Right lung (tissue), 5 donors: ENCODE measurements around the gene RAB21. TPM values are rescaled to one million over a fixed set of nuclear protein-coding genes. Genes with fewer than 3 reads are reported as not detected.
"Not testable (repeated sequence)": the region's sequence is repeated elsewhere in the genome, so short reads cannot be mapped to it uniquely, and the experiment has no call there.

ENCODE experiments used
- DNase-seq, 2 donors: peaks; one replicate each; pipeline ENCODE4 v3.0.0-alpha.2; 2013
- polyA plus RNA-seq, 5 donors: library from polyadenylated mRNA; unstranded; fragments of 120-200 nt; gene quantifications; one replicate each; pipeline versions ENCODE4 v1.2.1 to v1.2.3, GENCODE V29; 2013; ENCODE audit warnings: inconsistent platforms in 1 of 5, low replicate concordance in 1 of 5; ENCODE audit not compliant: insufficient read length in 5 of 5, insufficient read depth in 1 of 5

The RAB21 gene
- polyA plus RNA-seq, 5 donors = 41.9 to 55.3 (median 52.7) TPM

DNA sequence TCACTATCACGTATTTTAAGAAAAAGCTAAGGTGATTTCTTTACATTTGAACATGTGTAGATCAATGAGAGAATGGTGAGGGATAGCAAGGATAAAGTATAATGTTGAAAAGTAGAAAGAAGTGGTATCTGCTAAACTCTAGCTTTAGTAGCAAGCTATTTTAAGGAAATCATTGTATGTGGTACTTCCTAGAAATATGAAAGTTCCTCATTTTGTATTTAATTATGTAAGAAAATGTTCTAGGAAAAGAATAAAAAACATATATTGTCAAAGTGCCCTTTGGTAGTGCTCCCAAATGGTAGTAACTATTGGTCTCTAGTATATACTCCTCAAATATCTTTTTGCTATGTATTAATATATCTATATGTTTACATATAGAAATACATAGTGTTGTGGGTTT lies 35.7 kb downstream of the RAB21 start:
- no peak for DNase-seq

DNA sequence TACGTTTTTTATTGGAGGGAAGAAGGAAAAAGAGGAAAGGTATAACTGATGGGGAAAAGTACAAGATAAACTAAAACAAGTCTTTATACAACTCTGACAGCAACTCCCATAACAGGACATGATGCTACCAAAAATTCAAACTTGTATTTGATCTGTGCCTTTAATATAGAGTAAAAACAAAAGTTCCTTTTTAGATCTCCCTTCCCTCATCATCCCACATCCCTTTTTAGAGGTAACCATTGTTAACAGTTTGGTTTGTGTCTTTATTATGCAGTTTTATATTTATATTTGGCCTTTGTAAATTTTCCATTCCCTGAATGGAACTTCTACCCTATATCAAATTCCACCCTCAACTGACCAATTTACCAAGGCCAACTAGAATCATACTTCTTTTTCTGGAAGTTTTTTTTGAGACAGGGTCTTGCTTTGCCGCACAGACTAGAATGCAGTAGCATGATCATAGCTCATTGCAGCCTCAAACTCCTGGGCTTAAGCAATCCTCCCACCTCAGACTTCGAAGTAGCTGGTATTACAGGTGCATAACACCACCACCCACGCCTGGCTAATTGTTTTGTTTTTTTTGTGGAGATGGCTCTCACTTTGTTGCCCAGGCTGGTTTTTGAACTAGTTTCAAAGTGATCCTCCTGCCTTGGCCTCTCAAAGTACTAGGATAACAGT lies 36.9 kb downstream of the RAB21 start:
- DNase-seq = no peak

DNA sequence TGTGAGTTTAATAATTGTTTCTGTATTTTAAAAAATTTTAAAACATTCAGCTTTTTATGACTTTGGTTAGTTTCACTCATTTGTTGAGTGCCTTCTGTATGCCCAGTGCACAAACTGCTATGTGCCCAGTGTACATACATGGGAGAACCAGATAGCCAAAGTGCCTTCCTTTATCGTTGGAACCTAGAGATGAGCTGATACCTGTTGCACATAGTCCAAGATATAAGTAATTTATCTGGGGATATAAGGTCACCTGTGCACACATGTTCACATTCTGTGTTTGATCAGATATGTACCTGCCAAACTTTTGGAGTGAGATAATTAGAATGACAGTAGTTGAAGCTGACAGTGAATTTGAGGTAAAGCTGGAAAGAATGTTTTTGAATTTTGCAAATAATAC lies 37.9 kb downstream of the RAB21 start:
- no peak for DNase-seq

DNA sequence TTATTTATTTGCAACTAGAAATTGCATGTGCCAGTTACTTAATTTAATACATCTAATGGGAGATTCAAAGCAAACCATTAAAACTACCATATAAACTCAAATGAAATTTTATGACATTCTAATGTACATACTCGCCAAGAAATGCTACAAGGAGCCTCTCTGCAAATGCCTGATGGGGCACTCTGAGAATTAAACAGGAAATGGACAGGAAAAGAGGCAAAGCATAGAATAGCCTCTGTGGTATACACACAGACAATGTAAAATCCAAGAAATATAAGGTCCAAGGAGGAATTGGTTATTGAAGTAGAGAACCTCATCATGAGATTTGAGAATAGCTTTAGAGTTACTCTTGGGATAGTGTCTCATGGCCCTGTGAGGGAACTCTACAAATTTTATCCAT lies 41.2 kb downstream of the RAB21 start:
- DNase-seq = no peak

DNA sequence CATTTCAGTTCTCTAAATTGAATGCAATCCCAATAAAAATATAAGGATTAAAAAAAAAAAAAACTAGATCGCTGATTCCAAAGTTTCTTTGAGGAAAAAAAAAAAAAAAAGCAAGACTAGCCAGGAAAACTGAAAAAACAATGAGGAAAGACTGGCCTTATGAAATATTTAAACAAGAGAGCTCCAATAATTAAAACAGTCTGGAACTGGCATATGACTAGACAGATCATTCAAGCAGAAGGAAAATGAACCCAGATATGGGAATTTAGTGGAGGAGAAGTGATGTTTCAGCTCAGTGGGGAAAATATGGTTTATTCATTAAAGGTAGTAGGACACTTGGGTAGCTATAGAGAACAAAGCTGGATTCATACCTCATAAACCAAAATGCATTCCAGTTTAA lies 42.9 kb downstream of the RAB21 start:
- no peak for DNase-seq

DNA sequence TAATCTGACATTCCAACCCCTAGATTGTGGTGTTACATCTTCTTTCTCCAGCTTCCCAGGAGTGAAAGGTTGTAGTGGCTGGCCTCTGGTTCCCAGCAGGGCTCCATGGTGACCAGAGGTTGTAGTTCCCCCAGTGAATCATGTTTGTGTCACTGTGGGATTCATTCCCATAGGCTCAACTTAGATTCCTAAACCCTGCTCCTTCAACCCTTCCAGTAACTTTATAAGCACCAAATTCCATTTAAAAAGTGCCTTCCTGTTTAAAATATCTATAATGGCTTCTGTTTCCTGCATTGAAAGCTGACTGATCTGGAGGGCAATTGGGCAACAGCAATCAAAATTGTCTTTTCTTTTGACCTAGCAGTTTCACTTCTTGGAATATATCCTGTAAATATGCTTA lies 44.4 kb downstream of the RAB21 start:
- no peak for DNase-seq

DNA sequence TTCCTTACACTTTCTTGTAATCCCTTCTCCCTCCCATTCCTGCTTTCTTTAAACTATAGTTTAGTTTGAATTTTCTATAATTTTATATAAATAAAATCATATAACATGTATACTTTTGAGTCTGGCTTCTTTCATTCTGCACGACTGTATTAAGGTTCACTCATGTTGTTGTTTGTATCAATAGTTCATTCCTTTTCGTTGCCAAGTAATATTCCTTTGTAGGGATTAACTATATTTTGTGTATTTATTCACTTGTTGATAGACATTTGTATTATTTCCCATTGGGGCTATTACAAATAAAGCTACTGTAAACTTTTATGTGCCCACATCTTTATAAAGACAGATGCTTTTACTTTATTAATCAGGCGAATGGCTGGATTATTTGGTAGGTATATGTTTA lies 45.5 kb downstream of the RAB21 start:
- no peak for DNase-seq

DNA sequence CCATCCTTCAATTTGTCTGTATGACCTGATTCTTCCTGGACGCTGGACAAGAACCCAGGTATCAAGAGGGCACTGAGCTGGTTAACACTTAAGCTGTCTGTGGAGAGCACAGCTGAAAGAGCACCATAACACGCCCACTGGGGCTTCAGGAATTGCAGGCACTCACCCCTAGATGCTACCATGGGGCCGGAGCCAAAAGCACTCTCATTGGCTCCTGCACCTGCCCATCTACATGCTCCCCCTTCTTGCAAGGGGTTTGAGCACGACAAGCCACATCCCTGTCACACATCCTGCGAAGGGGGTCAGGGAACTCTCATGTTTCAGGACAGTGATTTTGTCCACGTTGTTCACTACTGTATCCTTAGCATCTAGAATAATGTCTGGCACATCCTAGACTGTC lies 49.8 kb downstream of the RAB21 start:
- no peak for DNase-seq

DNA sequence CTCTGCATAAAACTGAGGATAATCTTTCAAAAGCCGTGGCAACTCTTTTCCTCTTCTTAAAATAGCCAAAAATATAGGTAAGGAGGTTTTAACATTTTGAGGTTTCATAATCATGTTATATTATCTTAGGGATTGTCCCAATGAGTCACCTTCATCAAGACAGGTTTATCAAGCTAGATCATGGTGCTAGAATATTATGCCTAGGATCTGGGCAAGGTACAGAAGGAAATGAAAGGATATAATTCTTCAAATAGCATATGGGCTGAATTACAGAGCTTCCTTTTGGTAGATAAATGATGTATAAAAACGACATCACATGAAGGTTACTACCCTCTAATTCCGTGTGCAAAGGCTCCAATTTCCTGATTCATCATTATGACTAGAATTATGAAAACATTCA lies 56.3 kb downstream of the RAB21 start:
- DNase-seq = no peak

DNA sequence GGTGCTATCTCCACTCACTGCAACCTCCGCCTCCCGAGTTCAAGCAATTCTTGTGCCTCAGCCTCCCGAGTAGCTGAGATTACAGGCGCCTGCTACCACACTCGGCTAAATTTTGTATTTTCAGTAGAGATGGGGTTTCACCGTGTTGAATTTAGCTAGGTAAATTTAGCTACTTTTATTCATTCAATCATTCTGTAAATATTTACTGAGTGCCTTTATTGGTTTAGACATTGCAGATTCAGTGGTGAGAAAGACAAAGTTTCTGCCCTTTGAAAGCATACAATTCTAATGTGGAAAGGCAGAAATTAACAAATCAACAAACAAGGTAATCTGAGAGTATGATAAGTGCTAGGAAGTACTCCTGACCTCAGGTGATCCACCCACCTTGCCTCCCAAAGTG lies 60.6 kb downstream of the RAB21 start:
- DNase-seq = not testable (repeated sequence)

DNA sequence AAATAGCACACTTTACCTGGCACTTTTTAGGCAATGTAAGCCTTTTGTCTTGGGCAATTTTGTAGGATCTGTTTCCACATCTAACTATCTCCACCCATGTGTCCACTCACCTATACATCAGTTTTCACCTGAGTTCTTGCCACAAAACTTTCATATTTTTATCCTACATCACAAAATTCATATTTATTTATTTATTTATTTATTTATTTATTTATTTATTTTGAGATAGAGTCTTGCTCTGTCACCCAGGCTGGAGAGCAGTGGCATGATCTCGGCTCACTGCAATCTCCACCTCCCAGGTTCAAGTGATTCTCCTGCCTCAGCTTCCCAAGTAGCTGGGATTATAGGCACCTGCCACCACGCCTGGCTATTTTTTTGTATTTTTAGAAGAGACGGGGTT lies 67.4 kb downstream of the RAB21 start:
- DNase-seq = not testable (repeated sequence)

DNA sequence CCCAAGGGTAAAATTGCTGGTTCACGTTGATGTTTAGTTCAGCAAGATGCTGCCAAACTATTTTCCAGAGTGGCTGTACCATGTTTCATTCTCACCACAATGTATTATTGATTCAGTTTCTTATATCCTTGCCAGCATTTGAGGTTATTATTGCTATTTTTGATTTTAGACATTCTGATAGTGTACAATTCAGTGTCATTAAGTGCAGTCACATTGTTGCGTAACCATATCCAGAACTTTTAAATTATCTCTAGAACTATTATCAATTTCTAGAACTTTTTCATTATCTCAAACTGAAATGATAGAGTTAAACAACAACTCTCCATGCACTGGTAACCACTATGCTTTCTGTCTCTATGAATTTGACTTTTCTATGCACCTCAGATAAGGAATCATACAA lies 74.2 kb downstream of the RAB21 start:
- DNase-seq = no peak

DNA sequence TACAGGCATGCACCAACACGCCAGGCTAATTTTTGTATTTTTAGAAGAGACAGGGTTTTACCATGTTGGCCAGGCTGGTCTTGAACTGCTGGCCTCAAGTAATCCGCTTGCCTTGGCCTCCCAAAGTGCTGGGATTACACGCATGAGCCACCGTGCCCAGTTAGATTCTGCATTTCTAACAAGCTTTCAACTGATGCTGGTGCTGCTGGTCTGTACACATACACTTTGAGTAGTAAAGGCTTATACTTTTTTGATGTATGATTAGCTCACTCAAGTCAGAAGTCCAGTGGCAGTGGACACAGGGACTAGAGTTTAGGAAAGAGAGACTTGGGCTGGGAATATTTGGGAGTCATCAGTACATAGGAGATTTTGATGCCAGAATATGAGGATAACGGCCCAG lies 82.7 kb downstream of the RAB21 start:
- no peak for DNase-seq

DNA sequence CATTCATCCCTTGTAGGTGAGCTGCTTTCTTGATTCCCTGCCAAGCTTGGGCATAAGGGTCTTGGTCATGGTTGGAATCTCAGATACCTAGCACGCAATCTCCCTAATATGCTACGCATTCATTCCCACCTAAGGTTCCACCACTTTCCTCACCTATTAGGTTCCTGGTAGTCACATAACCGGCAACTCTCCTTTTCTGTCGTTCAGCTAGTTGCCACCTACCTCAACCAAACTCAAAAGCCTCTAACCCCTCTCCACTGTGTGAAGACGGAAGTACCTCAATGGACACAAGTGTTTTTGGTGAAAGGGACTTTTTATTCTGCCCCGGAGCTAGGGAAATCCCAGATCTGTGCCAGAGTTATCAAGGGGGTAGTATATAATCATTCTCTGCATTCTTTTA lies 83.6 kb downstream of the RAB21 start:
- no peak for DNase-seq

DNA sequence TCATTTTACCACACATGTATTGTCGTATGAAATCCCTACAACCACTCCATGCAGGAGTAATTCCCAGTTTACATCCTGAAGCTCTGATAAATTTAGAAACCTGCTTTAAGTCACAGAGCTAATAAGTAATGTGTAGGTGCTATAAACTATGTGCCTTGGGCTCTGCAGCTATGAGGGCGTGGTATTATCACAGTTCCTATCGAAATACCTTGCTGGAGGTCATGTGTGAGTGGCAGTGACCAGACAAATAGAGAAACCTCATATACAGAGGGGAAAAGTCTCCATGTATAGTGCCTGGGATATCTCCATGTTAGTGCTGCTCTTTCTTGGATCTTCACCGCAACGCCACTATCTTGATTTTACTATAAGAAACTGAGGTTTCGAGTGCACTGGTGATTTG lies 84.0 kb downstream of the RAB21 start:
- DNase-seq = no peak

DNA sequence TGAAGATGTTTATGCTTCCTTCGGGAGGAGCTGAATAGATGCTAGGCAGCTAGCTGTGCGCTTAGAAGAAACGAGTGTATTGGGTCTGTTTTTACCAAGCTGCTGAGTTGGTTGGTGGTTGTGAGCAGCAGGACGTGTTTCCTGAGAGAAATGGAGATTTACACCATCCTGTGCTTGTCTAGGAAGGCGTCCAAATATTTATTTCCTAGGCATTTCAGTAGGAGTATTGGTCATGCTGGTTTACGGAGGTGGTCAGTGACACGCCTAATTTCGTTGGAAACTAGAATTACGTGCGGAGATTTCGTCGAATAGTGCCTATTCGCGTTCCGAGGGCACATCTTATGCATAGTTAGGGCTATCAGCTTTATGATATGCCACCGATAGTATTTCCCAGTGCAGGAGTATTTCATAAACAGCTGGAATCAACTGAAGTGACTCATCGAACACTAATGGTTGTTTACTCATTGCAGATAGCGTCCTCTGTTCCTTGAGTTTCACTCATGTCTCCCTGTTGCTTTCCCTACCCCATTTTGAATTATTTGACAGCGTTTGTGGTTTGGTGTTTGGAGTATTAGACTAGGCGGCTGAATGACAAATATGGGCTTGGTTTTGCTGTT lies 85.7 kb downstream of the RAB21 start:
- DNase-seq = no peak

DNA sequence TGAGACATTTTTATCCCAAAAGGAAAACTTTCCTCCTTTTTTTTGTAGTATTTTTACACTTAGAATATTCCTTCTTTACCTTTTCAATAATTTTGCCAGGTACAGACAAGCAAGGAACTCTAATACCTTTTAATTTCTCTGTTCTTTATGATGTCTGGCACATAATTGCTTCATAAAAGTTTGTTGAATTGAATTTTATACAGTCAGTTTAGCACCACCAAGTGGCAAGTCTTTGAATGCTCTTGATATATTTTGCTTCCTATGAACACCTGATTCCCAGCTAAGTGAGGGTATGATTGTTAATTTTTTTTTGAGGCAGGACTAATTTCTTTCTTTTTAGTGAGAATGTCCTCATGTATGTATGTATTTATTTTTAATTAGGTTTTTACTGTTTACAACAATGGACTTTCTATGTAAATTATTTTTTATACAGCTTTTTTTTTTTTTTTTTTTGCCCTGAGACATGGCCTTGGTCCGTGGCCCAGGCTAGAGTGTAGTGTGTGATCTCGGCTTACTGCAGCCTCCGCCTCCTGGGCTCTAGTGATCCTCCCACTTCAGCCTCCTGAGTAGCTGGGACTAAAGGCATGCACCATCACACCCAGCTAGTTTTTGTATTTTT lies 91.8 kb downstream of the RAB21 start:
- no peak for DNase-seq

DNA sequence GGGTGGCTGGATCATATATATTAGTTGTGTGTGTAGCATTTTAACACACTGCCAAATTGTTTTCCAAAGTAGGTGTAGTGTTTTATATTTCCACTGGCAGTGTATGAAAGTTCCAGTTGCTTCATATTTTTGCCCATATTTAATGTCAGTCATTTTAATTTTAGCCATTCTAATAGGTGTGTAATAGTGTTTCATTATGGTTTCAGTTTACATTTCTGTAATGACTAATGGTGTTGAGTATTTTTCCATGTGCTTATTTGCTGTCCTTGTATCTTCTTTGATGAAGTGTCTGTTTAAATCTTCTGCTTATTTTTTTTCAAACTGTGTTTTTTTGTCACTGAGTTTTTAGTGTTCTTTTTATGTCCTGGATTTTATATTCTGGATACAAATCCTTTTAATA lies 93.5 kb downstream of the RAB21 start:
- DNase-seq = no peak

DNA sequence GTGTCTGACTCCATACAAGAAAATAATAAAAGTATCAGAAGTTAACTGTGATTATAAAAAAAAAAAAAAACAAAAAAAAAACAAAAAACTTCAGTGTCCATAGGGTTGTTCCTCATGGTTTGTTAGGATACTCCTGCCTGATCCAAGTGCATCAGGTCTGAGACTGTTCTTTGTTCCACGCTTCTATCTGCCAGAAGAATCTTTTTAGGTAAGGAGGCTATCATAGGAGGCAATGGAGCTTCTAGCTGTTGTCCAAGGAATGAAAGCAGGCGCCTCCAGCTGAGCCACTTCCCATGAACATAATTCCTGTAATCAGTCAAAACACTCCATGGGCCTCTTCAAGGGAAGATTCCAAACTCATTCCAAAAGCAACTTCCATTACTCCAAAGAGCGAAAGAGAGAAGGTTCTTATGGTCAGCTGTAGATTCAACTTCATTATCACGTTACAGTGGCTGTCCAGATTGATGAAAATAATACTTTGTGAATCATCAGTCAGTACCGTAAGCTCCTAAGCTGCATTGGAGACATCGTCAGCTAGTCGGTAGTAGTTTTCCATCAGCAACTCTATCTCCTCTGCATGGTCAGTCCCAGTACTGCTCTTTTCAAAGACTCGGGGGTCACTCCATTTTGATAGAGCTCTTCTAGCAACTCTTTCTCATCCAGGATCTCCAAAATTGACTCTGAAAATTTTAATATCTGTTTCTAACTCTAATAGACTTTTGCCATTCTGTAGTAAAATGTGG lies 94.6 kb downstream of the RAB21 start:
- DNase-seq = no peak
